Renal cortex interstitium (tissue), 11 donors: ENCODE data around the gene ZMPSTE24. TPM values are rescaled to one million over a fixed set of nuclear protein-coding genes. Genes with fewer than 3 reads are reported as not detected.

Experiments
- DNase-seq, 11 donors: peaks; one replicate each; pipeline ENCODE4 v3.0.0-alpha.2; 2013; ENCODE audit warnings: low read depth in 9 of 11, low spot score in 4 of 11; ENCODE audit errors: extremely low read depth in 1 of 11
- polyA plus RNA-seq, 3 donors: library from polyadenylated mRNA; unstranded; fragments of 120-200 nt; gene quantifications; one replicate each; pipeline ENCODE4 v1.2.1, GENCODE V29; 2013; ENCODE audit not compliant: insufficient read length in 3 of 3

The ZMPSTE24 gene
- polyA plus RNA-seq, 3 donors = 50.1 to 60.4 (median 60.3) TPM

- no peak for DNase-seq
Measured at GRCh38 chr1:40291293-40291692, 33.3 kb downstream of the ZMPSTE24 start.

DNA sequence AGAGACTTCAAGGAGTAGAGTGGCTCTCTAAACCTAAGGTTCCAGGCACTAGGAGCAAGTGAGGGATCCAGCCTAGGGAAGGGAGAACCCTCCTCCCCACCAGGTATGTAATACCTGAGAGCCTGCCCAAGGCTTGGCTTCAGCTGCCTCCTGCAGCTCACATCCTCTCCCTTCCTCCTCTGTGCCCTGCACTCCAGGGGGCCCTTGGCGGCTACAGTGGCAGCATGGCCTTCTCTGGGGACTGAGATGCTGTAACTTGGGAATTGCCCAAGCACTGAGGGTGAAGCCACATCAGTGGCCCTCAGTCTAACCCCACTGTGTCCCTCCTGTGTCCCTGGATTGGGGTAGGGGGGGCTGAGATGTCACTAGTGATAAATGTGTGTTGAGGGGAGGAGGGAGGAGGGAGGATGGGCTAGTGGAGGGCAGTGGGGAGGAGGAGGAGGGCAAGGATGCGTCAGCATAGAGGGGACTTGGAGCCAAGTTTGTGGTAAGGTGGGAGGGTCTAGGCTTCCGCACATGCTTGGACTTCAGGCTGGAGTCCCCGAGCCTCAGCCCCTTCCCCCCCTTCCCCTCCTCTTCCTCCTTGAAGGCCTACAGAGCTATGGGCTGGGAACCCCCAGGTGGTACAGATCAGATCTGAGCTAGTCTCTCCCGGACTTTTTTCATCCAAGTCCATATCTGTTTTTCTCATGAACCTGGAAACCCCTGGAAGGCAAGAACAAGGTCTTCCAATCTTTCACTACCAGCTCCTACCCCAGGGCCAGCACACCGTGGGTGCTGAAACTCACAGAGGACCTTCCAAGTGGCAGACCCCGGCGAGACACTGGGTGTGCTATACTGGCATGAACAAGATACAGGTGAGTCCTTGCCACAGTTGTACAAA is 41.6 kb downstream of the ZMPSTE24 start:
- no peak for DNase-seq

- DNase-seq = no peak
Measured at GRCh38 chr1:40300249-40300567, 42.2 kb downstream of the ZMPSTE24 start.

GRCh38 chr1:40300651-40301050 is 42.6 kb downstream of the ZMPSTE24 start:
- no peak for DNase-seq

DNA sequence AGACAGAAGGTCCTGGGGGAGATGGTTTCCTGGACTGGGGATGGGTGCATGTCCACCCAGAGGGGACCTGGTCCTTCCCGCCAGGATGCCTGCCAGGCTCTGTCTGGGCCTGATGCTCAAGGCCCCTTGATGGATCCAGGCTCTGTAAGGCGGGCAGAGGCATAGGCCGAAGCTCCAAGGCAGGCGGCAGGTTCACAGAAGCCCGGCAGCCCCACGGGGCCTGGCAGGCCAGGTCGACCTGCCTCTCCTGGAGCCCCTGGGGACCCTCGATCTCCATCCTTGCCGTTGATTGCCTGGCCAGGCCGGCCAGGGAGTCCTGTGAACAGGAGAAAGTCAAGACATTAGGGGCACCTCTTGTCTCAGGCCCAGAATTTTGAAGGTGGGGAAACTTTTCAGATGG is 43.0 kb downstream of the ZMPSTE24 start:
- DNase-seq = no peak

- DNase-seq = no peak
Measured at GRCh38 chr1:40301541-40302299, 43.7 kb downstream of the ZMPSTE24 start.

- no peak for DNase-seq
Measured at GRCh38 chr1:40302475-40302874, 44.4 kb downstream of the ZMPSTE24 start.

DNA sequence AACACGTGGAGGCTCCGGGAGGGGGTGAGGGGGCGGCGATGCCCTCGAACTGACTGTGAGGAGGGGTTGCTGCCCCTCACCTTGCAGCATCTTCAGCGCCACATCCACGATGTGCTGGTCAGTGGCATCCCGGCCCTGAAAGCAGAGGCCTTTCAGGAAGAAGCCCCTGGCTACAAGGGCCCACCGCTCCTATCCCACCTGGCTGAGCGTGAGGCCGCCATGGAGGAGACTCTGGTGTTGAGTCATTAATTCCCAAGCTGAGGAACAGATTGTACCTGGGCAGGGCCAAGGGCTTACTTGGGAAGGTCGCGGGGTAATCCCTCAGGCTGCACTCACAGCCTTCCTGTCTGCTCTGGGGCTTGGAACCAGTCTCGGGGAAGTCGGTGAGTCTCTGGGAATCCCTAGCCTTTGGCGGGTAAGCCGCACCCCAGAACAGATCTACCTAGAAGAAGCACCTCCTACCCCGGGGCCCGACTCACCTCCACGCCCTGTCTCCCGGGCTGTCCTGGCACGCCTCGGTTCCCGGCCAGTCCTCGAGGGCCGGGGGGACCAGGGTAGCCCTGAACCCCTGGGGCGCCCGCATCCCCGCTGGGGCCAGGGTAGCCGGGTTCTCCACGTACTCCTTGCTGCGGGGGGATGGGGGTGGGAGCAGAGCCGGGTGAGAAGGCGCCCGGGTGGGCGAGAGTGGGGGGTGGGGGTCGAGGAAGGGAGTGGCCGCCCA is 45.2 kb downstream of the ZMPSTE24 start:
- DNase-seq = no peak

GRCh38 chr1:40303790-40304189 is 45.8 kb downstream of the ZMPSTE24 start:
- no peak for DNase-seq

GRCh38 chr1:40305451-40305850 is 47.4 kb downstream of the ZMPSTE24 start:
- DNase-seq = no peak

- DNase-seq = no peak
Measured at GRCh38 chr1:40305871-40306270, 47.8 kb downstream of the ZMPSTE24 start.

DNA sequence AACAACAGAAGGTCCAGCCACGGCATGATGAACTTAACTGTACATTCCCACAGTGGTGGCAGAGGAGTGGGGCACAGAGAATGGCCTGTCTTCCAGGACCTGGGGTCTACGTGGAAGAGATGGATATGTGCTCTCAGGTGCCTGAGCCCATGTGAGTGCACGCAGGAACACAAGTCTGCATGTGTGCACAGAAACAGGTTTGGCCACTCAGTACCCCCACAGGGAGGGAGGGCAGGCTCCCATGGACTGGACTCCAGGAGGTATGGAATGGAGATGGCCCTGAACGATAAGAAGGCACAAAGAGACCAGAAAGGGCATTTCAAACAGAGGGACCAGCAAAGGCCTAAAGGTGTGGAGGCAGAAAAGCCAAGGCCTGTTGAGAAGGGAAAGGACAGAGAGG is 48.3 kb downstream of the ZMPSTE24 start:
- DNase-seq = no peak

DNA sequence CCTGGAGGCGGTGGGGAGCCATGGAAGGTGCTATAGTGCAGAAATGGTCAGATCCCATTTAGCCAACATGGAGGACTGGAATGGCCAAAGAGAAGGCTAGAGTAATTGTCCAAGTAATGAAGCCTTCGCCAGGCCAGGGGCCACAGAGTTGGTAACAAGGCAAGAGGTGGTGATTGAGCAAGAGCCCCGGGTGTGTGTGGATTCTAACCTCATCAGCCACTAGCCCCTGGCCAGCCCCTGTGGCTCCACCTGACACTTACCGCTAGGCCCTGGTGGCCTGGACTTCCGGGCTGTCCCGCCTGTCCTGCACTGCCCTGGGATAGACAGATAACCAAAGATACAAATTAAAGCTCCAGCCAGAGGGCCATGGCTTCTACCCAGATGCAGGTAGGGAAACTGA is 49.1 kb downstream of the ZMPSTE24 start:
- DNase-seq = no peak

GRCh38 chr1:40308036-40308727 is 50.1 kb downstream of the ZMPSTE24 start:
- no peak for DNase-seq

DNA sequence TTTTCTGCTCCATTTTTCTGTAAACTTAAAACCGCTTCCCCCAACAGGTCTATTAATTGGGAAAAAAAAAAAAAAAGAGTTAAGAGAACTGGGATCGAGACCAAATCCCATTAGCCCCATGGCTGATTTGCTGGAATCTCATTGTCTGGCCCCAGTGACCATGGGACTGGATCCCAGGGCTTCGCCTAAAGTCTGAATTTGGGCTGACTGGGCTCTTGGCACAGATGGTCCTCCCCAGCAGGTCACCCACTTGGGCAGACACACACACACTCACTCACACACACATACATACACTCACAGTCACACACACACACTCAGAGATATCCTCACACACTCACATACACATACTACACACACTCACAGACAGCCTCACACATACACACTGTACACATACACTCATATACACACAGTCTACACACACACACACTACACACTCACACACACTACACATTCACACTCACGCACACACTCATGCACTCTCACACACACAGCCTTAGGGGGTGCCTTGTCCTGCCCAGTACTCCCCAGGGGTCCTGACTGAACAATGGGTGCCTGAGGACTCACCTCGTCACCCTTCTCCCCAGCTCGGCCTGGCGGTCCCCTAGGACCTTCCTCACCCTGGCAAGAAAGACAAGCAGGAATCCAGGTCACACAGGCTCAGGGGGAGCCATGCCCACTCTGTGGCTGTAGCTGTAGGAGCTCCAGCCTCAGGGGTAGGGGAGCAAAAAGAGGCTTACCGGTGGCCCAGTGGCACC is 51.5 kb downstream of the ZMPSTE24 start:
- DNase-seq = no peak

- no peak for DNase-seq
Measured at GRCh38 chr1:40310129-40310461, 52.1 kb downstream of the ZMPSTE24 start.

DNA sequence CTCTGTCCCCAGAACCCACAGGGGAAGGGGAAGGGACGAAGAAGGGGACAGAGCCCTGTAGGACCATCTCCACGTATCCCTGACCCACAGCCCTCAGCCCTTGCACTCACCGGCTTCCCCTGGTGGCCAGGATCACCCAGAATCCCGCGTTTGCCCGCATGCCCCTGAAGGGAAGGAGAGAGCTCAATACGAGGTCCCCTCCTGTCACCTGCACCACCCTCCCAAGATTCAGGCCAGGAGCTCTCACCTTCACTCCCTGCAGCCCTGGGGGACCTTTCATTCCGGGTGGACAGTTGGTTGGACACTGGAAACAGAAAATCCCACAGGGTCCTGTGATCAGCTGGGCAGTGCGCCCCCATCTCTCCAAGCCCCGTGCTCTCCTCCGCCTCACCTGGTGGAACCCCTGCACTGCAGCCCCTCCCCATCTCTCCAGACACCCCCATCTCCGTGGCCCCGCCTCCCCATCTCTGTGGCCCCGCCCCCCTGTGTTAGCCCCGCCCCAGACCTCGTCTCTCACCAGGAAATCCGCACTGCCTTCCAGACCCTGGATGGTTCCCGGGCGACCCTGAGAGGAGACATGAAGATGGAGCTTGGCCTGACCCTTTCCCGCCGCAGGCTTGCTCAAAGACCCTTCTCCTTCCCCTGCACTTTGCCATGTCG is 53.1 kb downstream of the ZMPSTE24 start:
- DNase-seq = no peak

DNA sequence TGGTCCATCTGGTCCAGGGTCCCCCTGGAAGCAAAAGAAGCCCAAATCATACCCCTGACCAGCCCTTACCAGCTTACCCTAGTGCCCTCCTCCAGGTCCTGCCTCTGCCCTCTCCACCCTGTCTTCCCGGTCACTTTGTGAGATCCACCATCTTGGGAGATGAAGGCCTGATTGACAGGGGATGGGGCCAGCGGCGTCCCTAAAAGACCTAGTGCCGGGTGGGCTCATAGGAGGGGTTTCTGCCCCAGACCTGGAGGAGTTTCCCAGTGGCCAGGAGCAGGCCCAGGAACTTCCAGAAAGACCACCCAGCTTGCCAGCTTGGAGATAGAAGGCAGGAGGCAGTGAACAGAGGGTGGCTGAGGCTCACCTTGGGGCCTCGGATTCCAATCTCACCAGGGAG is 53.7 kb downstream of the ZMPSTE24 start:
- DNase-seq = no peak
